GM12891 (cell line): Measurements from ENCODE around the gene PRSS1.

Experiments used
- PAX5 ChIP-seq: IDR thresholded peaks from 2 replicates; pipeline ENCODE4 v1.6.1; 2011; ENCODE audit warnings: low read length, moderate library complexity, mild to moderate bottlenecking; ENCODE audit not compliant: insufficient read depth, severe bottlenecking
- POLR2A ChIP-seq: IDR thresholded peaks from 2 replicates; pipeline ENCODE4 v1.6.1; 2011; ENCODE audit warnings: low read depth, low read length, control low read depth
- POLR2AphosphoS5 ChIP-seq: IDR thresholded peaks from 2 replicates; pipeline ENCODE4 v1.6.1; 2011; ENCODE audit warnings: low read depth, low read length, control low read depth

DNA sequence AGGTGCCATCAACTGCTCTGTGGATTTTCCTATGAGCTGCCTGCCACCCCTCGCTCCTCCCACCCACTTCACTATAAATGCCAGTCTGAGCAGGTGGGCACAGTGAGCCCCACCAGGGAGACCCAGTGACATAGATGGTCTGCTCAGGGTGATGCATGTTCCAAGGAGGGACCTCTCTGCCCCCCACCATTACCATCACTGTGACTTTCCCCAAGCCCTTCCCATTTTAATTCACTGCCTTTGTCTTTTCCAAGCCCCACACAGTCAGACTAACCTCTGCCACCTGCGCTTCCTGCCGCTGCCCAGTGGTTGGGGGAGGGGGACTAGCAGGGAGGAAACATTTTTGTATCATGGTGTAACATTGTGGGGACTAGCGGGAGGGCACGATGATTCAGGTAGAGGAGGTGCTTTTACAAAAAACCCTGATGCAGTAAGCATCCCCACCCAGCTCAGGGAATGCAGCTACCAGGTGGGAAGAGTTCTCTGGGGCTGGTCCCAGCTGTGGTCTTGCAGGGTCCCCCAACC lies 46.1 kb downstream of the PRSS1 start:
- no peak for TF ChIP-seq POLR2A
- TF ChIP-seq POLR2AphosphoS5, result no peak
- TF ChIP-seq PAX5, result no peak
